NCI-H2081 treated with DMSO at 0.1 percent for 48 hours (cell line): ENCODE data around the gene NPAS1.
"Not testable (repeated sequence)": the region's sequence is repeated elsewhere in the genome, so short reads cannot be mapped to it uniquely, and the experiment has no call there.

Source experiments
- DNase-seq: peaks from one replicate; lab custom pipeline; 2025; lab: John Stamatoyannopoulos, UW

NPAS1 gene

GRCh38 chr19:46992699-46993535, 26.7 kb upstream of the NPAS1 start:
- DNase-seq = no peak

- DNase-seq = no peak
Measured at GRCh38 chr19:46993622-46994021, 26.0 kb upstream of the NPAS1 start.

- DNase-seq = no peak
Measured at GRCh38 chr19:46994141-46994686, 25.4 kb upstream of the NPAS1 start.

- DNase-seq = no peak
Measured at GRCh38 chr19:46995492-46995891, 24.1 kb upstream of the NPAS1 start.

DNA sequence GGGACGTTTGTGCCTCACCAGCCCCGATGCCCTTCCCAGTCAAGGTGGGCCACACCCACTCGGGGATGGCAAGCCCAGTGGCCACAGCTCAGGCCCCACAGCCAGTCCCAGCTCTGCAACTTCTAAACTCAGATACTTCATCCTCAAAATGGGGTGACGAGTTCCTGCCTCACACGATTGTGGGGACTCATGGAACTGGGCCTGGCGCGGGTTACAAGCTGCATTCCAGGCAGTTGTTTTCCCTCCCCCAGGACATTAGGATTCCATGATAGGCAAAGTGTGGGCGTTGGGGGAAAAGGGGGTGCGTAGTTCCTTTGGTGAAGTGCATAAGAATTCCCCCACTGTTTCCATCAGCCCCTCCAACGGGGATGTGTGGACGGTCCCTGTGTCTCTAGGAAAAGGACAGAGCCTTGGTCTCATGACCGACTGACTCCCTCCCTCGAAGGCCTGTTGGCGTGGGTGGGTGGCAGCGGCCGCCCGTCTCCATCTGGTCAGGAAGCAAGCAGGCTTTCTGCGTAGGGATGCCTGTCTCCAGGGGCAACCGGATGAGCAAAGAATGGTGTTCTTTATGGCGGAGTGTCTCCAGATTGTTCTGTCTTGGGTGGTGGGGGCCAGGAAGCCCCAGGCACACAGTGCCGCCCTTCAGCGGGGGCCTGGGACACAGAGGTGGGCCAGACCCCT, 21.1 kb upstream of the NPAS1 start:
- DNase-seq = no peak

- DNase-seq = no peak
Measured at GRCh38 chr19:46999377-46999776, 20.3 kb upstream of the NPAS1 start.

DNA sequence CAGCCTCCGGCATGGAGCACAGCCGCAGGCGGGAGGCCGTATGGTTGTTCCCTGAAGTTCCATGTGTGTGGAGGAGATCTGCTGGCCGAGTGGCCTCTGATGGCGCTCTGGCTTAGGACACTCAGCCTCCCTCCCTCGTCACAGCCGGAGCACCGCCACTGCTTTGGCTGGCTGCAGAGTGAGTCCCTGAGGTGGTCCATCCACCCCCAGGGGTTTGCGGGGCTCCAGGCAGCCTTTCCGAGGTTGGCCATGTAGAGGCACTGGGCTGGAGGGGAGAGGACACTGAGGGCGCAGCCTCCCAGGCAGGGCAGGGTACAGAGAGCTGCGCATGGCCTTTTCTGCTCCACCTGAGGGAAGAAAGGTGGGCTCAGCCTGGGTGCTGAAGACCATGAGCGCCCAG, 19.8 kb upstream of the NPAS1 start:
- DNase-seq = no peak

DNA sequence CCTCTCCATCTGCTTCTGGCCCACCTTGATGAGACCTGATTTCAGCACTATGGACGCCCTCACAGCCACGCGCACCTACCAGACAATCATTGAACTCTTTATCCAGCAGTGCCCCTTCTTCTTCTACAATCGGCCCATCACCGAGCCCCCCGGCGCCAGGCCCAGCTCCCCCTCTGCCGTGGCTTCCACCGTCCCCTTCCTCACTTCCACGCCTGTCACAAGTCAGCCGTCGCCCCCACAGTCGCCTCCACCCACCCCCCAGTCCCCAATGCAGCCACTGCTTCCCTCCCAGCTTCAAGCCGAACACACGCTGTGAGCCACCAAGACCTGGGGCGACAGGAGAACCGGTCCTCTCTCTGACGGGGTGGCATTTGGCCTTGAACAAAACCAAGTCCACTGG, 19.3 kb upstream of the NPAS1 start:
- no peak for DNase-seq

GRCh38 chr19:47001584-47001983, 18.1 kb upstream of the NPAS1 start:
- no peak for DNase-seq

DNA sequence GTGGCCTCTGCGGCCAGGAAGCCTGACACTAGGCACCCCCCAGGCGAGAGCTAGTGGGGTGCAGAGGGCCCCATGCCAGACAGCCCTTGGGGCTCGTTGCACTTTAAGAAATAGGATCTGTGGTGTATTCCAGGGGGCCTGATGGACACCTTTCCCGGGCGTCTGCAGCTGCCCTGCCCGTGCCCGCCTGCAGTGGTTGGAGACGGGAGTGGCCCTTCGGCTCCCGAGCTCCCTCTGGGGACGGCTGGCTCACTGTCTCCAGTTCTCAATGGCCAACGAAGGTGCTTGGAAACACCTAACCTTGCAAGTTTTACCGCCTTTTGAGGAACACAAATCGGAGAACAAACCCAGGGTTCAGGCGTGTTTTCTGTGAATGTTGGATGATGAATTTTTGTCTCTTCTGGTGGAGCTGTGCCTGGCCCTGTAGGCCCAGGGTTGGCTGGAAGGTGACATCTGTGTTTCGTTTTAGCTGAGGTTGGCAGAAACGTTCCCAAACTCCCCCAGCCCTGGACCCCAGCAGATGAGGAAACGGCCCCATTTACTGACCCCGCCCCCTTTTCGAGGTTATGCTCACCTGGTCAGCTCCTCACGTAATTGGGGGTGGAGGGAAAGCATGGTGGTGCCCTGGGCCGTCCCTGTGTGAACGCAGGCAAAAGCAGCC, 17.4 kb upstream of the NPAS1 start:
- DNase-seq = no peak

DNA sequence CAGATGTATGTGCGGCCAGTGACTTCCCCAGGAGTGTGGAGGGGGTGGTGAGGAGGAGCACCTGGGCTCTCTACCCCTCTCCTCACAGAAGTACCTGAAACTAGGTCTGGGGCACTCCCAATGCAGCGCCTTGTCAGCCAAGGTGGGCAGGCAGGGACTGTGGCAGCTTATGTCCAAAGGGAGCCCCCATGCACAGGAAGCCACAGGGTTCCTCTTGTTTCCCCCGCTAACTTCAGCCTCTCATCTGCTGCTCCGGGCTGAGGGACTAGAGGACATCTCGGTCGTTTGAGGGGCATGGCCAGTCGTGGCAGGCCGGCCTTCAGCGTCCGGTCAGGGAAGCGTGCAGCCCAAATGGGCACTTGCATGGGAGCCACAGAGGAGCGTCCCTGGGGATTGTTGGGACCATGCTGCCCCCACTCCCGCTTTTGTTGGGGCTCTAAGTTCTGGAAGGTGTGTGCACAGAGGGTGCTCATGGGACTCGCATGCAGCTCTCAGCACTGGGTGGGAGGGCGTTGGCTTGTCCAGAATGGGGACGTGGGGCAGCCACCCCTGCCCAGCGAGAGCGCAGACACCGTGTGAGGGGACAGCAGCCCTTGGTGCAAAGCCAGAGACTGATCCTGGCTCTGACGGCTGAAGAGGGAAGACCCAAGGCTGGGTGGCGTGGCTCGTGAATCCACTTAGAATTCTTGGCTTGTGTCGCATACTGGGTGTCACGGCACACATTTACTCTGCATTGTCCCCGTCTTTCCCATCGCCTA, 16.6 kb upstream of the NPAS1 start:
- DNase-seq = no peak

DNA sequence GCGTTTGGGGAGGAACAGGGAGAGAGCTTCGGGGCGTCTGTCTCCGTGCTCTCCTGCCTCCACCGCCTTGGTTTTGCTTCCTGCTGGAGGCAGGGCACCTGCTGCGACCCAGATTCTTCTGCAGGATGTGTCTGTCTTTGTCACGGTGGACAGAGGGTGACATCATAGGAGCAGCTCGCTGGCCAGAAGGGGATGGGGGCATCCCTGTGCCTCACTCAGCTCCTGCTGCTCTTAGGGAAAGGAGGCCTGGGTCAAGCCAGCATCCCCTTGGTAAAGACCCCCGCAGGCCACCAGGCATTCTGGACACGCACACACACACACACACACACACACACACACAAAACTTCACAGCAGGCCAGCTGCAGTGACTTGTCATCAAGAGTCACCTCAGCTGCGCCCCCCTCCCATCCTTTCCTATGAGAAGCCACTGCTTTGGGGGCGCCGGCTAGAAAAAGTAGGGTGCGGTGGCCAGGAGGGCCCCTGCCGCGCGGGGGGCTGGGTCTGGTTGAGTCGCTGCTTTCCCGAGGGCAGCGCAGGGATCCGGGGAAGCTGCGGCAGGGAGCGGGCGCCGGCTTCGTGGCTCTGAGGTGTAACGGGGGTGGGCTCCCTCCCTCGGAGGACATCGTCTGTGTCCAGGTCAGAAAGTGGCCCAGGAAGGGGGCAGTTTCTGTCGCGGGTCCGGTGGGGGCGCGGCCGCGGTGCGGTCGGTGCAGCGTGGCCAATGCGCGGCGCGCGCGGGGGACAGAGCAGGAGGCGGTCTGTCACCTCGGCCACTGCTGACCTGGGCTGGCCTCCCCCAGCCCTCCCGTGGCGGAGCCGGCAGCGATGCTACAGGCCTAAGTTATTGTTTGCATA, 15.8 kb upstream of the NPAS1 start:
- DNase-seq = no peak

DNA sequence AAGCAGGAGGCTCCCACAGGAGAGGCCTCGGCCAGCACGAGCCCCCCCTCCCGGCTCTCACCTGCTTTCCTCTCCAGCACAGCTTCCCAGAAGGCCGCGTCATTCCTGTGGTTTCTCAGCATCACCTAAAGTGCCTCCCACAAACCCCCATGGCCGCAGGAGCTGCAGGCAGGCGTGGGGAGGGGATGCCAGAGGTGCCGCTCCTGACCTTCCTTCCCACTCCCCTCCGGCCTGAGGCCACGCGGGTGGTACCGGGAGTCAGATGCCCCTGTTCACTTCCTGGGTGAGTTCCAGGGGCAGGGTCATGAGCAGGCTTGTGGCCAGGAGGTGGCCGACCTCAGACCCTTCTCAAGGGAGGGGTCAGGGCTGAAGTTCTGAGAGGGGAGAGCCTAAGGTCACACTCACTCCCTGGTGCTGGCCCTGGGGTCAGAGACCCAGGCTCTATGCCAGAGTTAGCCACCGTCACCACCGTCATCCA, 14.4 kb upstream of the NPAS1 start:
- DNase-seq = no peak

DNA sequence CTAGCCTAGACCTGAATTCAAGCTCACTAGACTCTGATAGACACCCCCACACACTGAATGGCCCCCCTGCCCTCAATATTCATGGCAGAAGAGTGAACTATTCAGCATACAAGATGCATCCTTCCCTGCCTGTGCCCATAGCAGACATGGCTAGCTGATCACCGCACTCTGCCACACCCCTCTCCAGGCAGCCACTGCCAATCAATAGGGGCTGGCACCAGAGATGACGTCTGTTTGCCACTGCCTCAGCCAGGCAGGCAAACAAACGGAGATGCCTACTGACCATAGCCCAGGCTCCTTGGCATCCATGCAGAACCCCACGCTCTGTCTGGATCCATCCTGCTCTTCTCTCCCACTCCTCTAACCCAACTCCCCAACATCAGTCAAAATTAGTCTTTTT, 13.8 kb upstream of the NPAS1 start:
- DNase-seq = no peak

GRCh38 chr19:47006496-47006895, 13.1 kb upstream of the NPAS1 start:
- no peak for DNase-seq

DNA sequence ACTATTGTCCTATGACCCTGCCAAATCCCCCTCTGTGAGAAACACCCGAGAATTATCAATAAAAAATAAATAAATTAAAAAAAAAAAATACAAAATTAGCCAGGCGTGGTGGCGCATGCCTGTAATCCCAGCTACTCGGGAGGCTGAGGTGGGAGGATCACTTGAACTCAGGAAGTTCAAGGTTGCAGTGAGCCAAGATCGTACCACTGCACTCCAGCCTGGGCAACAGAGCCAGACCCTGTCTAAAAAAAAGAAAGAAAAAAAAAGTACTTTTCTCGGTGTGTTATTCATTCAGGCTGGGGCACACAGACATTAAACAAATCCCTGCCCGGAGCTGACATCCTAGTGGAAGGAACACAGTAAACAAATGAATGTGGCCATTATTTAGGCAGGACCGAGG, 9.1 kb upstream of the NPAS1 start:
- DNase-seq = not testable (repeated sequence)

DNA sequence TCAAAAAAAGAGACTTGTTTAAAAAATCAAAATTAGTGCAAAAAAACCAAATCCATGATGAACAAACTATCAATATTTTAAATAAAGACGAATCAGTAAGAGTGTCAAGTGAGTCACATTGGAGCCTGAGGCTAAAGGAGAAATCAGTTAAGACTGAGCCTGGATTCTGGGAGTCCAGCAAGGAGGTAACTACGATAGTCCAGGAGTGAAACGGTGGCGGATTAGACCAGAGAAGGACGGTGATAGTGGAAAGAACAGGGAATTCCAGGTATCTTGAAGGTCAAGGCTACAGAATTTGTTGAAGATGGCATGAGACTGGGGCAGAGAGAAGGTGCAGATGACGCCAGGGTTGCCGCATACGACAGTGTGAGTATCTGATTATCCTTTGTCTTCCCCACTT, 7.0 kb upstream of the NPAS1 start:
- DNase-seq = no peak

DNA sequence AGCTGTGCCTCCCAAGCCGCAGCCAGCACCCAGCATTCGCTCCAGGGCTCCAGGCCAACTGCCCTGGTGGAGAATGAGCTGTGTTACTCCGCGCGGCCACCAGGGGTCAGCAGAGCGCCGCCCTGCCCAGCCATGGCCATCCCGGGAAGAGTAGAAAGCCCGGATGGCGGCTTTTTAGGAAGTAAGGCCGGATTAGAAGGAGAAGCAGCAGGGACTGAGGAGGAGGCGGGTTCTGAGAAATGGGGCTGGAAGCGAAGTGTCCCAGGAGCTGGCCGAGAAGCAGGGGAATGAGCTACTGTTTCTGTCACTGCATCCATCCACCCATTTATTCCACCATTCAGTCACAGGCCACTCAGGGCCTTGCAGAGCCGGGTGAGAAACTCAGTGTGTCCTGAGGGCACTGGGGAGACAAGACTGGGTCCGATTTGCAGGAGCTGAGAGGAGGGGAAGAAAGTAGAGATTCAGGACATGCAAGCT, 6.6 kb upstream of the NPAS1 start:
- no peak for DNase-seq

DNA sequence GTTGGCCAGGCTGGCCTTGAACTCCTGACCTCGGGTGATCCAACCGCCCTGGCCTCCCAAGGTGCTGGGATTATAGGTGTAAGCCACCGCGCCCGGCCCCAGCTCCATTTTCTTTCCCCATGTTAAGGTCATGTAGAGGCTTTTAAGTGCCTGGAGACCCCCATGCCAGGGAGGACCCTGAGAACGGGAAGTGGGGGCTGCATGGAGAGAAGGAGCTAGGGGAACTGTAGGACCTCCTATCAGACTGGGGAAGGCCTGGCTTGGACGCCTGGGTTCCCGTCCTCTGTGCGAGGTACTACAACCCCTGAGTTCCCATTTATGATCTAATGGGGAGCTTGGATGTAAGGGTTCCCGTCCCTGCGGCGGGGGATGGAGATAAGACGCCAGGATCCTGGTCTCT, 714 bp upstream of the NPAS1 start:
- DNase-seq = no peak

GRCh38 chr19:47020132-47020805, 632 bp downstream of the NPAS1 start:
- no peak for DNase-seq
